KBM-7 (cell line): Measurements from ENCODE around the gene PWWP2B.

Experiments used
- DNase-seq: peaks from one replicate; pipeline ENCODE4 v3.0.0-alpha.2; 2015
- in situ Hi-C: fragments of 300-500 bp; cut with MboI; formaldehyde crosslinking; loops from 2 replicates; pipeline ENCODE4 v1.14.3; 2020; ENCODE audit warnings: low sequenced_read_pairs, low pct_unique_long_range_greater_than_20kb, mixed read lengths

Gene PWWP2B

DNA sequence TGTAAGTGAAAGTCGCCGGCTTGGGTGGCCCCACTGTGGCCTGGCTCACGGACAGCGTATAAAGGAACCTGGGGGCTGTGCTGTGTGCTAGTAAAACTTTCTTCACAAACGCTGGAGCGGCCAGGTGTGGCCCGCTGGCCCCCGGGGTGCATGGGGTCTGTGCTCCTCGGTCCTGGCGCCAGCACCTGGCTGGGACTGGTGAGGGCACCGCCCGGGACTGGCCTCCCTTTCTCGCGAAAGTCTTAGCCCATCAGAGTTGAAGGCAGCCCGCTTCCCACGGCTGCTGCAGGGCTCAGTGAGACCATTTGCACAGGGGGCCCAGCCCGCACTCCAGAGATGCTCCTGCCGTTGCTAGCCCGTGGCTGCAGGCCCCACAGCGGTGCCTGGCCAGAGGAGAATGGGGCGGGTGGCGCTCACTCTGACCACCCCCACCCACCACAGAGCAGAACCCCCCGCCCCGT lies 5.8 kb downstream of the PWWP2B start:
- DNase-seq = no peak
- in situ Hi-C loops = no loop called here

DNA sequence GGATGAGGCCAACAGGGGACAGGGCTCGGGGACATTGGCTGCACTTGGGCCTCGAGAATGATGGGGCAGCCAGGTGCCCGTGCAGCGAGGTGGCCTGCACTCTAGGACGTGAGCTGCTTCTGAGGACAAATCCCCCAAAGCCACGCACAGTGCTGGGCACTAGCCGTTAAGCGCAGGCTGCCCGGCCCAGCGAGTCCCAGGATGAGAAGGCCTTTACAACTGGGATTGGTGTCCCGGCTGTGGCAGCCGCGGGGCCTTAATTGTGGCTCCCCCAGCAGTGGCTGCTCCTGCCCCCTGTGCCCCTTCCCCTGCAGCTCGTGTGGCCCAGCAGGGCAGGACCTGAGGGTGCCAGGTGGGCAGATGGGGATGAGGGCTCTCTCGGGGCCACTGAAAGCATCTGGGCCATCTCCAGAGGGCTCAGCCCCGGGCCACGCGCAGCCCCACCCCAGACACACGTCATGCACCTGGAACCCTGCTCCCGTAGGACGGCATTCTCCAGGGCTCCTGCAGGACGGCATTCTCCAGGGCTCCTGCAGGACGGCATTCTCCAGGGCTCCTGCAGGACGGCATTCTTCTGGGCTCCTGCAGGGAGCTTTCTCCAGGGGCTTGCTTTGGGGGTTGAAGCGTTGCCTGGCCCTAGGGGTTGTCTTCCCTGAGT lies 6.6 kb downstream of the PWWP2B start:
- in situ Hi-C loops = no loop called here
- no peak for DNase-seq

DNA sequence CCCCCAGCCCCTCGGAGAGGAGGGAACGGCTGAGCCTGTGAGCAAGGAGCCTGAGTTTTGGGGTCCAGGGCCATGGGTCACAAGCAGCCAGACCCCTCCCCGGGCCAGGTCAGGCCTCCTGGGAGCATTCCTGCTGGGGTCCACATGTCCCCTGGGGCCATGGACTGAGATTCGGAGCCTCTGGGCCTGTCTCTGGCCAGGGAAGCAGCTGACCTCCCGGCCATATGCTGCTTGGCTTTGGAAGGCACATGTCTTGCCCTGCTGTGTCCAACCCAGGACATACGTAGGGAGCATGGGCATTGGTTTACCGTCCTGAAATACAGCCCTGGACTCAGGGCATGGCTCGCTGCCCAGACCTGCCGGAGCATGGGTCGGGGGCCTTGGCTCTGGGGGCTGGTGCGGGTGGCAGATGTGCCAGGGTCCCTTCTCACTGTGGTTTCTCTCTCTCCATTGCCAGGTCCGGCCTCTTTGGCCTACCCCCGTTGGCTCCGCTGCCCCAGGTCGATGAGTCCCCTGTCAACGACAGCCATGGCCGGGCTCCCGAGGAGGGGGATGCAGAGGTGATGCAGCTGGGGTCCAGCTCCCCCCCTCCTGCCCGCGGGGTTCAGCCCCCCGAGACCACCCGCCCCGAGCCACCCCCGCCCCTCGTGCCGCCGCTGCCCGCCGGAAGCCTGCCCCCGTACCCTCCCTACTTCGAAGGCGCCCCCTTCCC lies 7.3 kb downstream of the PWWP2B start:
- in situ Hi-C loops = no loop called here

DNA sequence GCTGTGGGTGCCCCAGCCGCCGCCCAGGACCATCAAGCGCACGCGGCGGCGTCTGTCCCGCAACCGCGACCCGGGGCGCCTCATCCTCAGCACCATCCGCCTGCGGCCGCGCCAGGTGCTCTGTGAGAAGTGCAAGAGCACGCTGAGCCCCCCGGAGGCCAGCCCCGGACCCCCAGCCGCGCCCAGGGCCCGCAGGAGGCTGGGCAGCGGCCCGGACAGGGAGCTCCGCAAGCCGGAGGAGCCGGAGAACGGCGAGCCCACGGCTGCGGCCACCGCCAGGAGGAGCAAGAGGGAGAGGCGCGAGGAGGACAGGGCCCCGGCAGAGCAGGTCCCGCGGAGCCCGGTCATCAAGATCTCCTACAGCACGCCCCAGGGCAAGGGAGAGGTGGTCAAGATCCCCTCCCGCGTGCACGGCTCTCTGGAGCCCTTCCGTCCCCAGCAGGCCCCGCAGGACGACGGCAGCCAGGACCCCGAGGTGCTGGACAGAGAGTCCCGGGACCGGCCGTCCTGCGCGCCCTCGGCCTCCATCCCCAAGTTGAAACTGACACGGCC lies 8.0 kb downstream of the PWWP2B start:
- in situ Hi-C loops = no loop called here
- no peak for DNase-seq

More for the DNA sequence above, 7.3 kb downstream of the PWWP2B start:
- no peak for DNase-seq

DNA sequence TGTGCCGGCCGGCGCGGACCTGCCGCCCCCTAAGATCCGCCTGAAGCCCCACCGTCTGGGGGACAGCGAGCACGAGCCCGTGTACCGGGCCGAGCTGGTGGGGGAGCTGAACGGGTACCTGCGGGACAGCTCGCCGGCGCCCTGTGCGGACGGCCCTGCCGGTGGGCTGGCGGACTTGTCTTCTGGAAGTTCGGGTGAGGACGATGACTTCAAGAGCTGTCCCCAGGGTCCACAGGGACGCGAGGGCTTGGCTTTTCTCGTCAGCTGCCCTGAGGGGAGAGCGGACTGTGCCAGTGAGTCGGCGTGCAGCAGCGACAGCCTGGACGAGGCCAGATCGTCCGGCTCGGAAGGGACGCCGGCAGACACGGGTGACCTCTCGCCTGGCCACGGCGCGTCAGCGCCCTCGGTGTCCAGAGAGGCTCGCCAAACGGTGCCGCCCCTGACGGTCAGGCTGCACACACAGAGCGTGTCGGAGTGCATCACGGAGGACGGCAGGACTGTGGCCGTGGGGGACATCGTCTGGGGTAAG lies 8.5 kb downstream of the PWWP2B start:
- in situ Hi-C loops = no loop called here
- DNase-seq = no peak

DNA sequence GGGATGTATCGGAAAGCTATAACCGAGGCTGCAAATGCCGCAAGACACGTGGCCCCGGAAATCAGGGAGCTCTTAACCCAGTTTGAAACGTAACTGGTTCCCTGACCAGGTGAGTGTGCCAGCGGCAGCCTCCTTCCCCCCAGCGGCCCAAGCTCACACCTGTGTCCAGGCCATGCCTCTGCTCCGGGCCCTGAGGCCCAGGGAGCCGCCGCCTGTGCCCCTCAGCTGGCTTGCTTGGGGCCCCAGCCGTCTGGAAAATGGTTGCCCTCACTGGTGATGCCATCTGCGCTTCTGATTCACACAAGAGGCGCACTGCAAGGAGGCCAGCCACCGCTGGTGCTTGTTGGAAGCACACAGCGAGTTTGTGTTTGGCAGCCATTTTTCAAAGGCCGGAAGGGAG lies 9.2 kb downstream of the PWWP2B start:
- in situ Hi-C loops = no loop called here
- no peak for DNase-seq

DNA sequence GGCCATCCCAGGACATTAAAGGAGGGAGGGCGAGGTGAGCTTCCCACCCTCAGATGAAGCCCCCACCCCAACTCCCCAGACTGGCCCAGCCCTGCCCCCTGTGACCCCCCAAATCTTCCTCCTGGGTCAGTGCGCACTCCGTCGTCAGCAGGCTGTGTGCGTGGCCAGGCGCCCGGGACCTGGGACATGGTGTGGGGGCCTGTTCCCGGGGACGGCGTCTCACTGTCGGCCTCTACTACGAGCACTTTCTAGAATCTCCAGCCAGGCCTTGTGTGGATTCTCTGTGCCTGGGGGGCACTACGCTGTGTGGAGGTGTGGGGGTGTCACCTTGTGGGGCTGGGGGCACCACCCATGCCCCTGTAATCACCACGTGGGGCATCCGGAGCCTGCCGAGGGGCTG lies 9.8 kb downstream of the PWWP2B start:
- in situ Hi-C loops = no loop called here
- DNase-seq = no peak

DNA sequence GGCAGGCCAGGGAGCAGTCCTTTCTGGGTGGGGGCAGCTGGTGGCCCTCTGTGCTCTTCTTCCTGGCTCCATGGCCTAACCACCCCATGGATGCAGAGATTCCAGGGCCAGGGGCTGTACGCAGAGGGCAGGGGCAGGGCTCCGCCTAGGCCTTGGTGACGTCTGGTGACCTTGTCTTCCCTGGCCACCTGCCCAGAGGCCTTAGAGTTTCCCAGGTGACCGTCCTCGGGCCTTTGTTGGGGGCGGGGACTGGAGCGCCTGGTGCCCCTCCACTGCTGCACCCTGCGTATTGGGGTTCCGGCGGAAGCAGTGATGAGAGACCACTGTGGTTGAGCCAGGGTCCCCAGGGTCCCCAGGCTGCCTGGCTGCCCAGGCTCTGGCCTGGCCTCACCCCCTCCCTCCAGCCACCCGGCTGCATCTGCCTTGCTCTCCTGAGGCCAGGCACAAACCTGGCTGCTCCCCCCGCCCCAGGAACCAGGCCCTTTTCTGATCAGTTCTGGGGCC lies 10.3 kb downstream of the PWWP2B start:
- DNase-seq = no peak
- in situ Hi-C loops = no loop called here

DNA sequence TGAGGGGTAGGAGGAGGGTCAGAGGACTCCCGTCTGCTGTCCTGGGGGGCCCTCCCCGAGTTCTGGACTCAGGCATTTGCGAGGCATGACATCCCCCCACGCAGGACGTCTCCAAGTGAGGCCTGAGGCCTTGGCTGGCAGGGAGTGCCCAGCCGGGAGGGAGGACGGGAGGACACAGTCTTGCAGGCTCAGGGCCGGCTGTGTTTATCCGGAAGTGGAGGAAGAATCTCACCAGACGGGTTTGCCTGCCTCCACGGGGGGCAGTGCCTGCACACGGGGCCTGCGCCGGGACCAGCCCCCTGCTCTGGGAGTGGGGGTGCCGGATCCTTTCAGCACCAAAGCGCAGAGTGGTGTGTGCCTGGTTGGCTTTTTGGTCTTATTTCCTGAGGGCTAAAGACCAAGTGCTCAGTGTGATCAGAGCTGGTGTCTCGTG lies 10.9 kb downstream of the PWWP2B start:
- no peak for DNase-seq
- in situ Hi-C loops = no loop called here

DNA sequence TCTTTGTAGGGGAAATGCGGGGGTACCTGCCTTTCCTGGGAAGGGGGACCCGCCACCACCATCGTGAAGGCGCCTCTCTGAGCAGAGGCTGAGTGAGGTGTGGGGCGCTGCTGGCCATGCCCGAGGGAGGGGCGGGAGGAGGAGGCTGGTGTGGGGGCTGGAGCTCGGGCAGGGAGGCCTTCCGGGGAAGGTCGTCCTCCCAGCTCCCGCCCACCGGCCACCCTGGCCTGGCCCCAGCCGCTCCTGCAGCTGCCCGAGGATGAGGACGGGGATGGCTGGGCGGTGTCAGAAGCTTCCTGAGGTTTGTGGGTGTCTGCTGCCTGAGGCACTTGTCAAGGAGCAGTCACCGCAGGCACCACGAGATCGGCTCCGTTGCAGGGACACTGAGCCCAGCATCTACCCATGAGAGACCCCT lies 11.4 kb downstream of the PWWP2B start:
- in situ Hi-C loops = no loop called here
- no peak for DNase-seq

DNA sequence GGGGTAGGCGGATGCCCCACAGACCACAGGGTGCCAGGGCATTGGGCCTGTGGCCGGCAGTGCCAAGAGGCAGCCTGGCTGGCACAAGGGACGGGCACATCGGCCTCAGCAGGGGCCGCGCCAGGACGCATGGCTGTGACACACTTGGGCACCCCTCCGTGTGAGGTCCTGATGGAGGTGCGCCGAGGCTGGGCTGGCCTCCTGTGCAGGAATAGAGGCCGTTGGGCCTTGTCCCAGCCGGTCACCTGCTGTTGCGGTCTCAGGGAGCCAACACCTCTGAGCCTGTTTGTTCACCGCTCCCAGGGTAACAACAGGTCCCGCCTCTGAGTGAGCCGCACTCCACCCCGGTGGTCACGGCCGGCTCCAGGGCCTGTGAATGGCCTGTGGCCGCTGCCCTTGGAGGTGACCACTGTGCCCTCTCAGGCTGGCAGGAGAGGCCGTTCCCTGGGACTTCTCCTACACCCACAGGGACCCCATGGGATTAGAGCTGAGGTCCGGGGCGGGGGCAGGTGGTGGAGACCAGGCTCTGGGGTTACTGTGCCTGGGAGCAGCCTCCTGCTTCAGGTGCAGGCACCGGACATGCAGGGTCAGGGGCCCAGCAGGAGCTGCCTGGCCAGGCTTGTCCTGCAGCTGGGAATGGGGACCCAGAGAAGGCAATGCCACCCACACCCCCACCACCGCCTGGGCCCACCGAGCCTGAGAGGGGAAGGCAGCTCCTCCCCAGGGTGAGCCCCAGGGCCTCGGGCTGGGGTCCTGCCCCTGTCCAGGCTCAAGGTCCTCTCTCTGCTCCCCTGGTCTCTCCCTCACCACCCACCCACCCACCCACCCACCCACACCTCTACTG lies 12.0 kb downstream of the PWWP2B start:
- in situ Hi-C loops = no loop called here
- no peak for DNase-seq

DNA sequence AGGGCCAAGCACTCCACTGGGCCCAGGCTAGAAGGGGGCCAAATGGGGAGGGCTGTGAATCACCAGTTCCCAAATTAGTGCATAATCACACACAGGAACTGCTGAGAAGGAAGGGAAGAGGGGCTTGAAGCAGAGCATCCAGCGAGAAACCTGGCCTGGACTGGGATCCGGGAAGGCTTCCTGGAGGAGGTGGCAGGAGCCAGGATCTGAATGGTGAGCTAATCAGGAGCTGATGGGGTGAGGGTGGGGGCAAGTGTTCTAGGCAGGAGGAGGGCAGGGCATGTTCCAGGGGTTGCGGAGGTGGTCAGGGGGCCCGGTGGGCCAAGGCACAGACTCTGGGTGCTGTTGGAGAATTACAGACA lies 12.6 kb downstream of the PWWP2B start:
- no peak for DNase-seq
- in situ Hi-C loops = no loop called here

DNA sequence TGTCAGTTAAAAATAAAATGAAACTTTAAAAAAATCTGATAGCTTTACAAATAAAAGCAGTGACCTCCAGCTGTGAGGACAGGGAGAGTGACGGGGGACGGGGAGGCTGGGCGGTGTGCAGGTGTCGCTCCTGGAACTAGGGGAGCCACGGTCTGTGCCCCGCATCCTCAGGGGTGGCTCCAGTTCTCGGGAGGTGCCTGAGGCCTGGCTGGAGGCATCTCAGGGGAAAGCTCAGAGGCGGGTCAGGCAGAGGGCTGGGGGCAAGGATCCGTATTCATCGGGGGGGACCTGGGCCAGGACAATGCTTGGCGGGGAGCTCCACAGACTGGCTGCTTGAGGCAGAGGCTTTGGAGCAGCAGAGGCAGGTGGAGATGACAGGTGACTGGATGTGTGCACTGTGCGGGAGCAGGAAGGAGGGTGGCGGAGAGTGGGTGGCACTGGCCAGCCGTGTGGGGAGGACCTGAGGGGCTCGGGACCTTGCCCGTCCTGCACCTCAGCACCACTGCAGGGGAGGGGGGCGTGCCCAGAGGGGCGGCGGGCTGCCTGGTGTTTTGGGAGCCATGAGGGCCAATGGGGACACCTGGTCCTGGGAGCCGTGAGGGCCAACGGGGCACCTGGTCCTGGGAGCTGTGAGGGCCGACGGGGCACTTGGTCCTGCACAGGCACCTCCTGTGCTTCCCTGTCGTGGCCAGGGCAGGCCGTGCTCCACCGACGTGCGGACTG lies 13.2 kb downstream of the PWWP2B start:
- in situ Hi-C loops = no loop called here
- no peak for DNase-seq

DNA sequence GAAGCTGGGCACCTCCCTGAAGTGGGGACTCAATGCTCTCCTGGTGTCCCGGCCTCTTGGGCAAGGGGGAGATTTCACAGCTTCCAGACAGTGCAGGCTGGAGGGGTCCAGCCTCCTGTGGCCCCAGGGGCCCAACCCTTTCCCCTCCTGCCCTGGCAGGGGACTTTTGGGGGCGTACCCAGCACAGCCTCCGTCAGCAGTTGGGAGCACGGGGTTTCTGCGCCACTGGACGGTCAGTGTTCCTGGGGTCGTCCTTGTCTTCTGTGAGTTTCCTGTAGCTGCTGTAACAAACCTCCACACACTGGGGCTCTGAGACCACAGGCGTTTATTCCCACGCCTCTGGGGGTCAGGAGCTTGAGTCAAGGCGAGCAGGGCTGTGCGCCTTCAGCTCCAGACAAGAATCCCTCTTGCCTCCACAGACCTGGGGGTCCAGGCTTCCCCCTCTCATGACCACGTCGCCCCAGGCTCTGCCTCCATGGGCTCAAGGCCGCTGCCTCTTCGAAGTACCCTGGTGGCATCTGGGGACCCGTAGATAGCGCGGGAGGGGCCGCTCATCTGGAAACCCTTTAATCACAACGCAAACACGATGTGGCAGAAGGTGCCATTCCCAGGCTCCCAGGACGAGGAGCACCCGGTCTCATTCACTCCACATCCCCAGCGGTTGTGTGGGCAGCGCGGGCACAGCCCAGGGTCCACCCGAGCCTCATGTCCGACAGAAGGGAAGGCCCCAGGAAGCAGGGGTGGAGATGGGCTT lies 14.0 kb downstream of the PWWP2B start:
- DNase-seq = no peak
- in situ Hi-C loops = no loop called here

DNA sequence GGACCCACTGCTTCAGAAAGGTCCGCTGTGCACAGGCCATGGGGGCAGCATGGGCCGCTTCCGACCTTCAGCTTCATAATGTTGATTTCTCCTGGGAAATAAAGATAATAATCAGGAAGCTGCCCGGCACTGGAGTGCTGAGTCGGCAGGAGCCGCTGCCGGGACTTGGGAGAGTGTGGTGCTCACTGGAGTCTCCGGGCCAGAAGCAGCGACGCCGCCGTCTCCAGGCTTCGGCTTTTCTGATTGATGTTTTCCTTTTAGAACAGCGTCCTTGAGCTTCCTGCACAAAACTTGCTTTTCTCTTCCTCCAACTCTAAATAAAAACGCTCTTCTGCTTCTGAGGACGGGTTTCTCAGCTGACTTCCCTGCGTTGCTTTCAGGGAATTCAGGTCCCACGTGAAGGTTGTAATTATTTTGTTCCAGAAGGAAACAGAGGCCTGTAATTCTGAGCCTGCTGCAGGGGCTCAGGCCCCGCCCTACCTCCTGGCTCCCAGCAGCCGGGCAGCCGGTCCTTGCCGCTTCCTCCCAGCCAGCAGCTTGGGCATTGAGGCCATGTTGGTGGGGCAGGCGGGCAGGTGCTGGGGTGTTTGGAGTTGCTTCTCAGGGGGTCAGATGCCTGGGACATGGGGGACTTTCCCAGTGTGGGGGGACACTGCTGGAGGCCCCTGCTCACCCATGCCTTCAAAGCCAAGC lies 14.7 kb downstream of the PWWP2B start:
- in situ Hi-C loops = no loop called here
- DNase-seq = no peak

DNA sequence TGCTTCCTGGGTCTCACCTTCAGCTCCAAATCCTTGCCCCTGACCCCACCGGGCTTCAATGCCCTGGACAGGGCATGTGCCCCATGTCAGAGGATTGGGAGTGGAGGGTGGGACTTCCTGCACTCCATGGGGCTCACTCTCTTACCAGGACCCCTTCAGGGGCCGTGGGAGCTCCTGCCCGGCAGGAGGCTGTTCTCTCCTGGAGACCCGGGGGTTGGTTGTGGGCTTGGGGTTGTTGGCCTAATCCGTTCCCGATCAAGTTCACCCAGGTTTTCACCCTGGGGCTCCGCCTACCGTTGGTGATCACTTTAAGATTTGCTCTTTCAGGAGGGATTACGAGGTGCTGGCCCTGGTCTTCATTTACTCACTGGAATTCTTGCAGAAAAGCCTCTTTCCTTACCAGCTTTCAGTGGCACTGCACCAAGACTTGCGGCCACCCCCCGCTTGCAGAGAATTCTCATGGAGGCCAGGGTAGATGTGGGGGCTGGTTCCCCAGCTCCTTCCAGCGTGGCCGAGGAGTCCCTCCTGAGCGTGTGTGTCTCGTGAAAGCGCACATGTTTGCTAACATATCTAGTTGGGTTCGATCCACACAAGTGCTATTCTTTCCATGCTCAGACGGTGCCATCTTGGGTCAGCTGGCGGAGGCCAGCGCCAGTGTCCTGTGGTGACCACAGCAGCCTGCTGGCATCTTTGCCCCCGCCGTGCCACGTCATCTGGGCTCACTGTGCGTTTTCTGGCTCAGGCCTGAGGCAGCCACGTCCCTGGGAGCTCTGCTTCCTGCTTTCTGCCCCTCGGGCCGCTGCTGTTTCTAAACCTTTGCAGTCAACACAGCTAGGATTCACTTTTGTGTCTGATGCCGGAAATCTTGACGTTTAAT lies 15.6 kb downstream of the PWWP2B start:
- DNase-seq = no peak
- in situ Hi-C loops = no loop called here
